Measurements from ENCODE around the gene SPART. TPM values are rescaled to one million over a fixed set of nuclear protein-coding genes. Genes with fewer than 3 reads are reported as not detected.

SPART gene
- total and polyA plus RNA-seq, 2 of the 8 experiments (the other 6 are each of a cell fraction or from before 2014, with no cell fraction given) = 27.2 to 74.1 TPM

GRCh38 chr13:36310417-36311108, 35.6 kb downstream of the SPART start (continued):
- TF ChIP-seq ATF3 (IDR thresholded peaks at IDR 0.05; ENCODE audit: insufficient read depth, low read depth, low read length) (no peak), JUN (IDR thresholded peaks at IDR 0.05; ENCODE audit: low read depth, low read length) (no peak), CTBP2 (IDR thresholded peaks at IDR 0.05; ENCODE audit: borderline replicate concordance, insufficient read depth, insufficient read length, low read length) (no peak), SP4 (IDR thresholded peaks at IDR 0.05; ENCODE audit: low read length) (no peak), TAF1 (IDR thresholded peaks at IDR 0.05; ENCODE audit: low read depth, low read length) (no peak), EZH2 (IDR thresholded peaks at IDR 0.05; ENCODE audit: low read depth, low read length, severe bottlenecking) (no peak), GTF2F1 (IDR thresholded peaks at IDR 0.05; ENCODE audit: borderline replicate concordance, low read depth, low read length) (no peak), SRF (IDR thresholded peaks at IDR 0.05; ENCODE audit: low read depth, low read length) (no peak), SP1 (IDR thresholded peaks at IDR 0.05; ENCODE audit: low read depth, low read length) (no peak), CTCF (IDR thresholded peaks at IDR 0.05; ENCODE audit: control extremely low read depth in 1 of 3, insufficient read depth in 1 of 3, low read depth in 1 of 3, low read length in 3 of 3) (no peak)

Measured in H1 (cell line).